Mucosa of descending colon (tissue), 3 donors: Measurements from ENCODE around the gene DENND5B. TPM values are rescaled to one million over a fixed set of nuclear protein-coding genes. Genes with fewer than 3 reads are reported as not detected.
"Not testable (repeated sequence)": the region's sequence is repeated elsewhere in the genome, so short reads cannot be mapped to it uniquely, and the experiment has no call there.

Experiments used
- ATAC-seq: fragments of 200-7000 bp; cut with Tn5 transposase; one replicate; pipeline ENCODE4 v1.9.1; 2020; ENCODE audit warnings: mild to moderate bottlenecking, moderate library complexity
- DNase-seq, 3 donors: peaks; one replicate each; pipeline ENCODE4 v3.0.0-alpha.2; 2020
- H3K36me3 ChIP-seq: fragments of 200-600 bp; one replicate; pipeline ENCODE4 v1.8.0; 2021; ENCODE audit warnings: low read depth, mild to moderate bottlenecking
- H3K4me1 ChIP-seq: fragments of 200-600 bp; one replicate; pipeline ENCODE4 v1.8.0; 2021; ENCODE audit warnings: low read depth, mild to moderate bottlenecking
- H3K4me3 ChIP-seq: fragments of 200-600 bp; one replicate; pipeline ENCODE4 v1.8.0; 2021; ENCODE audit warnings: mild to moderate bottlenecking
- H3K9me3 ChIP-seq: fragments of 200-600 bp; one replicate; pipeline ENCODE4 v1.8.0; 2021; ENCODE audit warnings: mild to moderate bottlenecking
- intact Hi-C, 2 donors: fragments of 100-400 bp; cut with DNase I in 1 of 2; cut with micrococcal nuclease in 1 of 2; formaldehyde crosslinking; loops; one replicate each; pipeline versions ENCODE4 v1.11.0 to v1.11.1; 2022; cut with DNase I, micrococcal nuclease
- total RNA-seq, 3 donors: library from RNA; stranded (reverse); fragmentation: NEBNext Ultra II Directional in 2 of 3; extraction: Animal tissue kit (Norgen Biotek cat#: 25700) in 2 of 3; gene quantifications; one replicate each; pipeline versions ENCODE4 v1.2.1 to v1.2.4, GENCODE V29; 2021 to 2023
- TF ChIP-seq, protein P1 (sequence below): fragments of 200-600 bp; IDR thresholded peaks from one replicate; pipeline ENCODE4 v1.8.0; 2022; ENCODE audit warnings: antibody characterized with exemption, mild to moderate bottlenecking
- donor health status: DM: no; HTN: no; CAD: no; lungs with moderate emphysema.
- donor health status: DM: no; HTN: no; CAD: no.
- donor health status: DM: no; HTN: yes; CAD: no.

DENND5B gene
- total RNA-seq, 3 donors from 2014 or later = 10.4 to 20.3 (median 12.8) TPM

DNA sequence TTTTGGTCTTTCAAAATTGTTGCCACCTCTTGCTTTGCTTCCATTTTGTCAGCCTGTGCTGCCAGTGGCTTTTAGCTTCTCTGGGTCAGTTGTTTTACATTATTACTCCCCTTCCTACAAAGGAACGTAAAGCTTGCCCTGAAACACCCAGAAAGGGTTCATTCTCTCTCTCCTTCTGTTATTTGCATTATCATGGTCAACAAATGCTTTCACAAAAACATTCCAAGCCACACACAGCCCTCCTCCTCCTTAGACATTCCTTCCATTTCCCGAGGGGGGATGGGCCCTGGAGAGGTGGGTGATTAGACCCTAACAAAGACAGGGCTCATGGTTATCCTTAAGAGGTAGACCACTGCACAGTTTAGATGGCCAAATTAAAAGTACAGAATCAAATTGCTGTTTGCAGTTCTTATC, 204.6 kb downstream of the DENND5B start:
- Histone ChIP-seq H3K4me1 (peaks cover 3% of the 10 kb centered on the region), H3K9me3 (no peaks in the 10 kb centered on the region), H3K36me3 (no peaks in the 10 kb centered on the region), H3K4me3 (no peak overlapping the region)
- DNase-seq = no peak
- TF ChIP-seq, protein P1, sequence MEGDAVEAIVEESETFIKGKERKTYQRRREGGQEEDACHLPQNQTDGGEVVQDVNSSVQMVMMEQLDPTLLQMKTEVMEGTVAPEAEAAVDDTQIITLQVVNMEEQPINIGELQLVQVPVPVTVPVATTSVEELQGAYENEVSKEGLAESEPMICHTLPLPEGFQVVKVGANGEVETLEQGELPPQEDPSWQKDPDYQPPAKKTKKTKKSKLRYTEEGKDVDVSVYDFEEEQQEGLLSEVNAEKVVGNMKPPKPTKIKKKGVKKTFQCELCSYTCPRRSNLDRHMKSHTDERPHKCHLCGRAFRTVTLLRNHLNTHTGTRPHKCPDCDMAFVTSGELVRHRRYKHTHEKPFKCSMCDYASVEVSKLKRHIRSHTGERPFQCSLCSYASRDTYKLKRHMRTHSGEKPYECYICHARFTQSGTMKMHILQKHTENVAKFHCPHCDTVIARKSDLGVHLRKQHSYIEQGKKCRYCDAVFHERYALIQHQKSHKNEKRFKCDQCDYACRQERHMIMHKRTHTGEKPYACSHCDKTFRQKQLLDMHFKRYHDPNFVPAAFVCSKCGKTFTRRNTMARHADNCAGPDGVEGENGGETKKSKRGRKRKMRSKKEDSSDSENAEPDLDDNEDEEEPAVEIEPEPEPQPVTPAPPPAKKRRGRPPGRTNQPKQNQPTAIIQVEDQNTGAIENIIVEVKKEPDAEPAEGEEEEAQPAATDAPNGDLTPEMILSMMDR = no peak
- intact Hi-C loops = no loop called here
- no peak for ATAC-seq

DNA sequence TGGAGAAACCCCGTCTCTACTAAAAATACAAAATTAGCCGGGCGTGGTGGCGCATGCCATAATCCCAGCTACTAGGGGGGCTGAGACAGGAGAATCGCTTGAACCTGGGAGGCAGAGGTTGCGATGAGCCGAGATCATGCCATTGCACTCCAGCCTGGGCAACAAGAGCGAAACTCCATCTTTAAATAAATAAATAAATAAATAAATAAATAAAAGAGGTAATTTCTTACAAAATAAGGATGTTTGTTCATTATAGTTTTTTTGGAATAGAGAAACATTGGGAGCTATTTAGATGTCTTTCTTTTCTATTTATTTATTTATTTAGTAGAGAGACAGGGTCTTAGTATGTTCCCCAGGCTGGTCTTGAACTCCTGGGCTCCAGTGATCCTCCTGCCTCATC, 213.7 kb downstream of the DENND5B start:
- not testable (repeated sequence) for H3K36me3 ChIP-seq

DNA sequence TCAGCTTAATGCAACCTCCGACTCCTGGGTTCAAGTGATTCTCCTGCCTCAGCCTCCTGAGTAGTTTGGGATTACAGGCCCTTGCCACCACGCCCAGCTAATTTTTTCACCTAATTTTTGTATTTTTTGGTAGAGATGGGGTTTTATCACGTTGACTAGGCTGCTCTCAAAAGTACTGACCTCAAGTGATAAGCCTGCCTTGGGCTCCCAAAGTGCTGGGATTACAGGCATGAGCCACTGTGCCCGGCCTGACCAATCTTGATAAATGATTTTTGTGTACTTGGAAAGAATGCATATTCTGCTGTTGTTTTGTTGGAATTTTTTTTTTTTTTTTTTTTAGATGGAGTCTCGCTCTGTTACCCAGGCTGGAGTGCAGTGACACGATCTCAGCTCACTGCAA, 215.5 kb downstream of the DENND5B start:
- intact Hi-C loops, H3K36me3 ChIP-seq, DNase-seq, H3K4me3 ChIP-seq, H3K9me3 ChIP-seq, ATAC-seq, H3K4me1 ChIP-seq: not testable (repeated sequence)

More for the DNA sequence above, 213.7 kb downstream of the DENND5B start:
- H3K4me1 ChIP-seq, intact Hi-C loops, H3K9me3 ChIP-seq, DNase-seq, ATAC-seq, H3K4me3 ChIP-seq: not testable (repeated sequence)

DNA sequence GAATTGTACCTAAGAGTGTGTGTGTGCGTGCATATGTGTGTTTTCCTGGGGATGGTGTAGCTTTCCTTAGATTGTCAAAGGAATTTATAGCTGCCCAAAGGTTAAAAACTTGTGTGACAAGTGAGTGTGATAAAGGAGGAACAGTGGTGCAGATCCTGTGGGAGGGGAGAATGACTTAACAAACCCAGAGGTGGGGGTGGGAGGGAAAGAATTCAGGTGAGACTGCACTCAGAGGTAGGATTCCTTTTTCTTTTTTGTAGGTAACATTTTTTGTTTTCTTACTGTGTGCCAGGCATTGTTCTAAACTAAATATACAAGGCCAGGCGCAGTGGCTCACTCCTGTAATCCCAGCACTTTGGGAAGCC, 219.7 kb downstream of the DENND5B start:
- TF ChIP-seq, protein P1 = no peak
- peaks cover 12% of the 10 kb centered on the region for H3K4me1 ChIP-seq
- intact Hi-C loops = no loop called here
- peak in 1 of 3 donors; percentile 57 for DNase-seq
- peak; percentile 81 for ATAC-seq
- H3K36me3 ChIP-seq = no peaks in the 10 kb centered on the region
- no peak overlapping the region for H3K4me3 ChIP-seq
- H3K9me3 ChIP-seq = no peaks in the 10 kb centered on the region

DNA sequence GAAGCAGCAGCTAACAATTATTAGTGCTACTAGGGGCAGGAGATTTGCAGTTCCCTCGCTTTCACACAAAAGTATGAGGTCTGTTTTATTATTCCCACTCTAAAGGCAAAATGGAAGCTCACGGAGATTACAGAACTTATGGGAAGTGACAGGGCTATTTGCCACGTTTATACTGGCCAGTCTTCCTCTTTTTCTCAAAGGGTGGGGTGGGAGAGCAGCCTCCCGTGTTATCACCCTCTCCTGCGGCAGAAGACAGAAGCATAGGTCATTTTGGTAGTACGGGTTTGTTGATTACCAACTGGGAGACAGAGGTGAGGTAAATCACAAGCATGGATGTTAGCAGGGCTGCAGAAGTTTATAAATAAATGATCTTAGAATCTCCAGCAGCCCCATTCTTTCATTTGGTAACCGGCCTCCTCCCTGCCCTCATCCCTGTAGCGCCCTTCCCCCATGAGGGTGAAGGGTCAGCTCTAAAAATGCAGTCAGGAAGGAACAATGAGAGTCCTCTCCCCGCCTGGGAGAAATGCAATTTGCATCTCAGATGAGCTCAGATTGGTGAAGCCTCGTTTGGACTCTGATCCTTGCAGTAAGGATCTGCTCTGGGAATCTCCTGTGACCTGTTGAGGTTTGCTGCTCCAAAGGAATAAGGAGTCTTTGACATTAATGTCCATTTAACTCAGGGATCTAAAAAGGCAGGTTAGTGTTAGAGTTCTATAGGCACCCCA, 220.2 kb downstream of the DENND5B start:
- Histone ChIP-seq H3K36me3 (no peaks in the 10 kb centered on the region), H3K4me3 (no peak overlapping the region), H3K4me1 (peaks cover 12% of the 10 kb centered on the region), H3K9me3 (no peaks in the 10 kb centered on the region)
- TF ChIP-seq, protein P1 = no peak
- ATAC-seq (peak; percentile 91), DNase-seq (peak in 2 of 3 donors; percentile 64 to 79)
- intact Hi-C loops = no loop called here

DNA sequence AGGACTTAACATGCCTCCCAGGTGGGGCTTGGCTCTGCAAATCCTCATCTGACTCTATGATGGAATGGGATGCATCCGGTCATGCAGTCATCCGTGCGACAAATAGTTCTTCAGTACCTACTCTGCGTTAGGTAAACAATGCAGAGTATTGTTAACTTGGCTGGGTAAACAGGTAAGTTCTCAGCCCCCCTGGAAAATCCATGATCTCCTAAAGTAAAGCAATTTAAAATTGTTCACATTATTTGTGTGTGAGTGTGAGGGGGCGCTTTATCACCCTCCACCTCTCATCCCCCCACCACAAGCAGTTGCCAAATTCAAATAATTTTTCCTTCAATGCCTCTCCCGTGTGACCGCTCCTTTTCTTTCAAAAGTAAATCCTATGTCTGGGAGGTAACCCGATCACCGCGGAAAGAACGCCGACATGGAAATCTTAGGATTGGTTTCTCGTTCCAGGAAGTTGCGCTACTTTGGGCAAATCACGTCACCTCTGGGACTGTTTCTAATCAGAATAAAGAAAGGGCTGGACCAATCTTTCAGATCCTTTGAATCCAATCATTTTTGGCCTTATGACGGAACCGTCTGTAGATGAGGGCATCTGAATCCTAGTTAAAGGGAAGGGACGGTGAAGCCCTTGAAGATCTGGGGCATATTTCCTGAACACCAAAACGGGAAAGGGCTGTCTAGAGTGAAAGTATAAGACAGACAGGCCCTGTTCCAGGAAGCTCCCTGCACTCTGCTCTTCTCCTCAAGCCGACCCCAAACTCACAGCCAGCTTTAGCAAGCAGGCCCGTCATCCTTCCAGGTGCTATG, 221.0 kb downstream of the DENND5B start:
- ATAC-seq (peak; percentile 63), DNase-seq (peak in 1 of 3 donors; percentile 70)
- Histone ChIP-seq H3K4me3 (no peak overlapping the region), H3K4me1 (peaks cover 12% of the 10 kb centered on the region), H3K9me3 (no peaks in the 10 kb centered on the region), H3K36me3 (no peaks in the 10 kb centered on the region)
- intact Hi-C loops = no loop called here
- TF ChIP-seq, protein P1 = no peak
